Subcutaneous adipose tissue (tissue), 4 donors: ENCODE data around the gene SYNDIG1. TPM values are rescaled to one million over a fixed set of nuclear protein-coding genes. Genes with fewer than 3 reads are reported as not detected.

Experiments used
- total RNA-seq, 4 donors: library from RNA; depleted of rRNA; stranded (reverse); fragments of >200 nt; gene quantifications; one replicate each; pipeline ENCODE4 v1.1.0, GENCODE V29; 2016
- TF ChIP-seq, protein P1 (sequence below): fragments of 450-650 bp; IDR thresholded peaks from one replicate; pipeline ENCODE4 v1.5.1; 2016; ENCODE audit warnings: low read depth, mild to moderate bottlenecking, control low read depth, antibody characterized with exemption, moderate library complexity

Gene SYNDIG1
- total RNA-seq, 4 donors from 2014 or later, result 0.17 to 1.5 TPM; not detected in 2

DNA sequence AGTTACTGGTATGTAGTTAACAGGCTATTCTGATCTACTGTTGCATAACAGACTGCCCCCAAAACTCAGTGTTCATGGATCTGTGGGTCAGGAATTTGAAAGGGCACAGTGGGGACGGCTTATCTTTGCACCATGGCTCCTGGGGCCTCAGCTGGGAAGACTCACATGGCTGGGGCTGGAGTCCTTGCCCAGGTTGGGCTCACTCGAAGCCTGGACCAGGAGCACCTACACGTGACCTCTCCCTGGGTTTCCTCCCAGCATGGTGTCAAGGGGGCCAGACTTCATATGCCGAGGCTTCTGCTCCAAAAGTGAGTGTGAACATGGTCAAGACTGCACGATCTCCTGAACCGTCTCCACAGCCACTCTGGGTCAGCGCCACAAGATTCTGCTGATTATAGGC, 11.7 kb downstream of the SYNDIG1 start:
- TF ChIP-seq, protein P1, sequence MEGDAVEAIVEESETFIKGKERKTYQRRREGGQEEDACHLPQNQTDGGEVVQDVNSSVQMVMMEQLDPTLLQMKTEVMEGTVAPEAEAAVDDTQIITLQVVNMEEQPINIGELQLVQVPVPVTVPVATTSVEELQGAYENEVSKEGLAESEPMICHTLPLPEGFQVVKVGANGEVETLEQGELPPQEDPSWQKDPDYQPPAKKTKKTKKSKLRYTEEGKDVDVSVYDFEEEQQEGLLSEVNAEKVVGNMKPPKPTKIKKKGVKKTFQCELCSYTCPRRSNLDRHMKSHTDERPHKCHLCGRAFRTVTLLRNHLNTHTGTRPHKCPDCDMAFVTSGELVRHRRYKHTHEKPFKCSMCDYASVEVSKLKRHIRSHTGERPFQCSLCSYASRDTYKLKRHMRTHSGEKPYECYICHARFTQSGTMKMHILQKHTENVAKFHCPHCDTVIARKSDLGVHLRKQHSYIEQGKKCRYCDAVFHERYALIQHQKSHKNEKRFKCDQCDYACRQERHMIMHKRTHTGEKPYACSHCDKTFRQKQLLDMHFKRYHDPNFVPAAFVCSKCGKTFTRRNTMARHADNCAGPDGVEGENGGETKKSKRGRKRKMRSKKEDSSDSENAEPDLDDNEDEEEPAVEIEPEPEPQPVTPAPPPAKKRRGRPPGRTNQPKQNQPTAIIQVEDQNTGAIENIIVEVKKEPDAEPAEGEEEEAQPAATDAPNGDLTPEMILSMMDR, result no peak

DNA sequence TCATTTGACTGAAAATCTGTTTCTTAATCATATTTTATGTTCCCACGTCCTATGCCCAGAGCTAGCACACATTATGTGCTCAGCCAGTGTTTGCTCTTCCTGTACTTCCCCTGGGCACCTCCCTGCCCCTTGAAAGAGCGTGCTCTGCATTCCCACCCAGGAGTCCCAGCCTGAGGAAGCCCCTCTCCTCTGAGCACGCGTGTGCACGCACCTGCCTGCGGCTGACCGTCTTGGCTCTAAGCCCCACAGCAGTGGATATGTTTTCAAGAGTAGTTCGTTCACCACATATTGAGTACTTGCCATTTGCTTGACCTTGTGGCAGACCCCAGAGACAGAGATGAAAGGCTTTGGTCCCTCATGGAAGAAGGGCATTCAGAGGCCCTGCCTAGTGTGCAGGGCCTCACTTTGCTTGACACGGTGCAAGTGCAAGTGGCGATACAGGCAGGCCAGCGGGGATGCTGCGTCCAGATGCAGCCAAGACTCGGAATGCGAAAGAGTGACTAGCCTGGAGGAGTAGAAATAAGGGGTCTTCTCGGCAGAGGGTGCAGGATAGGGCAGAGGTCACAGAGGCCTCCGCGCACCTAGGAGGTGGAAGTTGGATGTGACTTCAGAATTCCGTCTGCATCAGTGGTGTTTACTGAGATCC, 14.1 kb downstream of the SYNDIG1 start:
- TF ChIP-seq, protein P1, result no peak

DNA sequence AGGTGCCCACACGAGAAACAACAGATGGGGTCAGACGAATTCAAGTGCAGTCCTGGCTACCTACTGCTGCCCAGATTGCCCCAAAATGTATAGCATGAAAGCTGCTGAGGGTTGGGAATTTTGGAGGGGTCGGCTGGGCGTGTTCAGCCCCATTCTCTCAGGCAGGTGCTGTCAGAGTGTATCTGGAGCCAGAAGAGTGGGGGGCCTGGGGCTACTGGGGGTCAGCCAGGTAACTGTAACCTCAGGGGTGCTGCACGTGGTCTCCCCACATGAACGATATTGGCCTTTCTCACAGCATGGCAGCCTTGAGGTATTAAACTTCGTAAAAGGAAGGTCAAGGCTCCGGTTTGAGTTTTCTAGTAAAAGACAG, 14.6 kb downstream of the SYNDIG1 start:
- TF ChIP-seq, protein P1, result no peak

DNA sequence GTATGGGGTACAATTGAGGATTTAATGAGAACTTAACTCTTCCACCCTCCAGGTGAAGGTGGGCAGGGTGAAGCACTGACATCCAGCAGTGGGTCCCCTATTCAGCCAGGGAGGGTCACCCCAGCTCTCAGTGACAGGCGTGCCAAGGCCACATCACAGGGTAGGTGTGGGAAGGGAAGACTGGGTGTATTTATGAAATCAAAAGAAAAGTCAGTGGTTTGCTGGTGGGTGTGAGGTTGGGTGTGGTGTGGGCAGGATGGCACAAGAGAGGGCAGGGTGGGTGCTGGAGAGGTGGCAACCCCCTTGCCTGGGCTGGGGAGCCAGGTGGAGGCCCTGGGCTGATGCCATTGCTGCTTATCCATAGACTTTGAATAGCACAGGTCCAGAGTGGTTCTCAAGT, 16.6 kb downstream of the SYNDIG1 start:
- TF ChIP-seq, protein P1, result no peak

DNA sequence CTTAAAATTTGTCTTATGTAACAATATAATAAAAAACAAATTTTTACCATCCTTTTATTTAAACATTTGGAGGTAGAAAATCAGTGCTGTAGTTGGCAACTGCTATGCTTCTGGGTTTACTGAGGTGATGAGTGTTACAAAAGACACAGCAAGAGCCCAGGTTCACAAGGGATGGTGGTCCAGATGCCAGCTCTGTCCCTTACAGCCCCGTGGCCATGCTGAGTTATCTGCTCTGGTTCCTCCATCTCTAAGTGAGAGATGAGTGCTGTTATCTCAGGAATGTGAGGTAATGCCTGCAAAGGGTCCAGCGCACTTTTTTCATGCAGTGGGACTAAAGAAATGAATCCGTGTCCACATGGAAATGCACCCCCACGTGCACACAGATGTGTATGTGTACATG, 17.8 kb downstream of the SYNDIG1 start:
- TF ChIP-seq, protein P1, result no peak

DNA sequence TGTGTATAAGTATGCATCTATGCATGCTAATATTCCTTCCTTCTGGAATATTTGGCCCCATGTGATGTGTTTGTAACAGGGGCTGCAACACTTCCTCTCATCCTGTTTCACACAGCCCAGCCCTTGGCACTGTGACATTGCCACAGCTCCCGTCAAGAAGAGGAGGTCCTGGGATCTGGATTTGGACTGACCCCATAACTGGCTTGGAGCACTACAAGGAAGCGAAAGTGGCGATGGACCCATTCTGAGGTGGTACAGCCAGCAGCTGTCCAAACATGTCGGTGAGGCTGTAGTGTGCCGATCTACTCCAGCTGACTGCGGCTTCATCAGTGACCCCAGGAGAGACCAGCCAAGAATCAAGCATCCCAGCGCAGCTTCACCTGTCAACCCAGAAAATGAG, 18.2 kb downstream of the SYNDIG1 start:
- TF ChIP-seq, protein P1, result no peak

DNA sequence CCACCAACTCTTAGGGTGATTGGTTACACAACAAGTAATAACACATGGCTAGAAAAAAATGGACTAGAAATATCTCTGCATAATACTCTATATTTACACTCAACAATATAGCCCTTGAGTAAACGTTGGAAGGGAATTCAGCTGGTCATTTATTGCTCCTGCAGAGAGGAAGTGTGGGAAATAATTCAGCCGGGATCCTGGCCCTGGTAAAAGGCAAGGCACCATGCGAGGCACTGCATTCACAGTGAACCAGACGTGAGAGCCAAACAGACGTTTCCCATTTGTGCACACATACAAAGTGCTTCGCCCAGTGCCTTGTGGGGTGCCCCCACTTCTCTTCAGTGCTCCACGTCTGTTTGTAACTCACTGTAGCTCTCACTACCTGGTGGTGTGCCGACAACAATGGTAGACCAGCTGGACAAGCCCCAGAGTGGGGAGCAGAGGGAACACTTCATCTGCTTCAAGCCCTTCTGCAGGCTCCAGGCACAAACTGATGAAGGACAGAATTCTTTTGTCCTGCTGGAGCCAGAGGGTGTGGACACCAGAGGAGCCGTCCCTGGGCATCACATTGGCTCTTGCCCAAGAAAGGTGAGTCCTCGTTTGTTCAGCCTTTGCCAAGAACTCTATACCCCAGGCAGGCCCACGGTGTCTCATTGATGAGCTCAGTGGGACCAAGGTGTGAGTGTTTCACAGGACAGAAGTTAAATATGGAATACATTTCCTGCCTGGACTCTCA, 18.8 kb downstream of the SYNDIG1 start:
- TF ChIP-seq, protein P1, result no peak
